Activated CD8-positive, alpha-beta memory T cell treated with anti-CD3 and anti-CD28 coated beads, Interleukin-2, amount 50 U/mL, for 1 hour (primary cell): Measurements from ENCODE around the gene DHX38.

Experiments
- DNase-seq: peaks from one replicate; pipeline ENCODE4 v3.0.0-alpha.2; 2020; ENCODE audit errors: extremely low read depth

DHX38 gene

GRCh38 chr16:72122308-72122707 is 28.7 kb downstream of the DHX38 start:
- no peak for DNase-seq

DNA sequence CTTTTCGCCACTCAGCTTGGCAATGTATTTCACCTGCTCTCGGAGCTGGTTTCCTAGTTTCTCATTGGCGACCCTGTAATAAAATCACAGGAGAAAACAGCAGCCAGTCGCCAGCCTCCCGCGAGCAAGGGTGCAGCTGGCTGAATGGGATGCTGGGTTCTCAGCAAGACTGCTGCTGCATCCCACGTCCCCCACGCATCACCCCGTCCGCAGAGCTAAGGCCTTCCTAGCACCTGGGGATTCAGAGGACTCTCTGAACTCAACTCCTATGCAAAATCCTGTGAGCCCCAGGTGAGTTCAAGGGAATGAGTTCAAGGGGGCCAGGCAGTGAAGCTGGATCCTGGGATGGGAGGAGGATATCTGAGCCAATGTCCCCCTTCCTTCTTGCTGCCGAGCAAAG is 29.3 kb downstream of the DHX38 start:
- DNase-seq, result no peak

GRCh38 chr16:72123426-72123825 is 29.8 kb downstream of the DHX38 start:
- DNase-seq, result no peak

GRCh38 chr16:72124148-72124547 is 30.5 kb downstream of the DHX38 start:
- no peak for DNase-seq

DNA sequence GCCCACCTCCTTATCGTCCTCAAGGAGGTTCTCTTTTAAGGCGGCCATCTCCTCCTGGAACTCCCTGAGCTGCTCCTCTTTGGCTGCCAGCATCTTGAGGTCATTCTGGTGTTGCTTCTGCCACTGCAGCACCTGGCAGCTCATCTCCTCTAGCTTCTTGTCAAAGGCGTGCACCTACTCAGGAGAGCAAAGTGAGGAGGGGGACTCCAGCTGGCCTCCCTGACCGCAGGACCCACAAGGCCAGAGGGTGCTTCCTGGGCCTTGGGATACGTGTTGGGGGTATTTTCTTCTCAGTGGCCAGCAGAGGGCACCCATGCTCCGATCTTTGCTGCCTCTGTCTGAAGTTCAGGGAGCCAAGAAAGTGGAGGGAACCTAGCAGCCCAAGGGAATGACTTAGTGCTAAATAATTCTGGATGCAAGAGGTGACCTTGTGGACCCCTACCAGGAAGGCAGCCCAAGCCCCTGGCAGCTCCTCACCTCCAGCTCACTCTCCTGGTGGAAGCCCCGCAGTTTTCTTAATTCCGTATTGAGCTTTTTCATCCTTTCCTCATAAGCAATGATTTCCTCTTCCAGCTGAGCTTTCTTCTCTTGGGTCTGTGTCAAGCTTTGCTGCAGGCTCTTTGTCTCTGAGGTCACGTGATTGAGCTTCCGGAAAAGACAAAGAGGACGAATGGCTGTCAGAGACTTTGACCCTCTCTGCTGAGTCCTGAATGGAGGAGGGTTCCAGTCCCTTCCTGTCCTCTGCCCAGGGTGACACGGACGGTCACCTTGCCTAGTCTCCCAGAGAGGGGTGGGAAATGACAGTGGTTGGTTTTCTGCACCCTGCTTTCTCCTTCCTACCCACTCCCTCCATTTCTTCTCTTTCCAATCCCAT is 31.4 kb downstream of the DHX38 start:
- DNase-seq, result no peak

GRCh38 chr16:72125635-72126428 is 32.2 kb downstream of the DHX38 start:
- DNase-seq, result no peak

GRCh38 chr16:72126429-72126765 is 32.8 kb downstream of the DHX38 start:
- DNase-seq, result no peak

- DNase-seq, result no peak
Measured at GRCh38 chr16:72128701-72129100, 35.1 kb downstream of the DHX38 start.

- DNase-seq, result no peak
Measured at GRCh38 chr16:72129976-72130656, 36.5 kb downstream of the DHX38 start.

GRCh38 chr16:72131036-72131435 is 37.4 kb downstream of the DHX38 start:
- DNase-seq, result no peak

DNA sequence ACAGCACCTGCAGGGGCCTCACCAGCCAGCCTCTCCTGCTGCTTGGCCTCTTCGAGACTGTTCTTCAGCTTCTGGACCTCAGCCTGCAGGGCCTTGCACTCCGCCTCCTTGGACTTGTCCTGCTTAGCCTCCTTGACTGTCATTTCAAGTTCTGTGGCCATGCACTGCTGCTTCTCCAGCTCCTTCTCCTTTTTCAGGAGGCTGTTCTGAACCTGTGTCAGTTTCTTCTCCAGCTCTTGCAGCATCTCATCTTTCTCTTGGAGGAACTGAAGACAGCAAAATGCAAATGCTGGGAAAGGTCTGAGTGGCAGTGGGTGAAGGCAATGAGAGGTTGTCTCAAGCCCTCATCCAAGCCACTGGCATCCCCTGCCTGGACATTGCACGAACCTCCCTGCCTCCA is 39.1 kb downstream of the DHX38 start:
- no peak for DNase-seq

GRCh38 chr16:72134507-72134906 is 40.9 kb downstream of the DHX38 start:
- no peak for DNase-seq

DNA sequence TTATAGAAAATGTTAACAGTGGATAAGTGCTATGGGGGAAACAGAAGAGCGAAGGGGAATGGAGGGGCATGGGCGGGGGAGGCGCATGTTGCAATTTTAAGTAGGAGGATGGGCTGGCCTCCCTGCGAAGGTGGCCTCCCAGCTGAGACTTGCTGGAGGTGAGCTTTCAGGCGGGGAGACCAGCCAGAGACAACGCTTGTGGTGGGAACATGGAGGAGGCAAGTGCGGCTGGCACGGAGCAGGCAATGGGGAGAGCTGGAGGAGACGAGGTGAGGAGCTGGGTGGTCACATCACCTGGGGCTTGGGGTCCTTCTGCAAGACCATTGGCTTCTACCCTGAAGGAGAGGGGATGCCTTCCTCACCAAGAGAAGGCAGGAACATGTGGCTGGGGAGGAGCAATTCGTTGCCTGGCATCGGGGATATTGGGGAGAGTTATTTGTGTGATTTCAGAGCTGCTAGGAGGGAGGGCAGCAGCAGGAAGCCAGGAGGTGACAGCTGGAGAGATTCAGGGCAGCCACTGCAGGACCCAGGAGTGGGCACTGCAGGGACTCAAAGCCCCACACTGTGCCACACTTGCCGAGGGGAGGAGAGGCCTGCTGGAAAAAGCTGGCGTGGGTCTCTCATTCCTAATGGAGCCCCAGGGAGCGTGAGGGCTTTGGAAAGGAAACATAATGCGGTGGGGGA is 43.9 kb downstream of the DHX38 start:
- no peak for DNase-seq

DNA sequence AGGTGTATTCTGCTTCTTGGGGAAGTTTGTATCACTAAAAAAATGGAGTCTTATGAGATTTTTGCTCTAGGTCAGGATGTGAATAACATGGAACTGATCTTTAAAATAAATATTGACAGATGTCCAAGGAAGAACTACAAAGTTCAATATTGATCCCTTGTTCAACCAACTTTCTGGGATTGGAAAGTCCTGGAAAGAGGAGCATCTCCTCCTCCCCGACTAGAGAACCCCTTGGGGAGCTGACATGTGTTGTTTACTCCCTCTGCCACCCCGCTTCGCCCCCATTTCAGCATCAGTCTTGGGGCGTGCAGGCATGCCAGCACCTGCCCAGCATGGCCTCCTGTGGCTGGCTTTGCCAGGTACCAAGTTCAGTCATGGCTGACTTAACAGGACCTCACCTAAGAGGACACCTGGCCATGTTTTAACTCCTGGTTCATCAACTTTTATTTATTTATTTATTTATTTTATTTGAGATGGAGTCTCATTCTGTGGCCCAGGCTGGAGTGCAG is 44.5 kb downstream of the DHX38 start:
- no peak for DNase-seq

GRCh38 chr16:72139908-72140307 is 46.3 kb downstream of the DHX38 start:
- no peak for DNase-seq

DNA sequence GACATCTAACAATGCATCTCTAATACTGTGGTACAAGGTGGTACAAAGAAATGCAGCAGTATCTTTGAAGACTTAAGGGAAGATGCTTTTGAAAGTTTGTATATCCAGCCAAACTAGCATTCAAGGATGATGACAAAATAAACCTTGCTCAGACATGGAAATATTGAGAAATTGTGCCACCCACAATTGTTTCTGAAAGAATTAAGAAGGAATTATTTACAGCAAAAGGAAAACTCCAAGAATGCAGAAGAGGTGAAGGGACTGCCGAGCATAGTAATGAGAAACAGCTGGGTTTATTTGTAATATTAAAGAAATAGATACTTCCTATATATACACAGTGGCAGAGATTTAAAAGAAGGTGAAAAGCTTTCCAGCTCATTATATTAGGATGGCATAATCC is 48.8 kb downstream of the DHX38 start:
- DNase-seq, result no peak

DNA sequence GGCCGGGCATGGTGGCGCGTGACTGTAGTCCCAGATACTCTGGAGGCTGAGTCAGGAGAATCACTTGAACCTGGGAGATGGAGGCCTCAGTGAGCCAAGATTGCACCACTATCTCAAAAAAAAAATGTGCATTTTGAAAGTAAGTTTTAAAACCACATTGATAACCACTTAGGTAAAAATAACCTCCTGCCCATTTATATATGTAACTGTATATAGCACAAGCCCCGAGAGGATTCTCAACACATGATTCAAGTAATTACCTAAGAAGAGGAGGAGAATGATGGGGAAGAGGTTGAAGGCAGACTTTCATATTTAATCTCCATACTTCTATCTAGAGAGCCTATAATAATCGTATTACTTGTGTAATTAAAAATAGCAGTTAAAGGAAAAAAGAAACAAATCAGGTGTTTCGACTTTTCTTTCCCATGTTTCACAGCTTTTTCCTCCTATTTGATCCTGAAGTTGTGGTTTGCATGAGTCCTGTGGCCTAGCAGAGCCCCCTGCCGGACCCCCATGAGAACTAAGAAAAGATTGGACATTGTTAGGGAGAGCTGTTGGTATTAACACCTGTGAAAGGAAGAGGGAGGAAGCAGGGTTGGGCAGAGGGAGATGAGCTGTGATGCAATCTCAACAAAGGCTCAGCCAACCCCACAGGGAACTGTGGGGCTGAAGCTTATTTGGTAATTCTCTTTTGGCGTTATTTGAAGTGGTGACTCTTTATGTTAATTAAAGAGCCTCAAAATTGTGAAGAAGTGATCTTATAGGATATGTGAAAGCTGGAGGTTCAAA is 56.2 kb downstream of the DHX38 start:
- DNase-seq, result no peak

GRCh38 chr16:72159386-72159785 is 65.7 kb downstream of the DHX38 start:
- no peak for DNase-seq

- no peak for DNase-seq
Measured at GRCh38 chr16:72159801-72160200, 66.2 kb downstream of the DHX38 start.

DNA sequence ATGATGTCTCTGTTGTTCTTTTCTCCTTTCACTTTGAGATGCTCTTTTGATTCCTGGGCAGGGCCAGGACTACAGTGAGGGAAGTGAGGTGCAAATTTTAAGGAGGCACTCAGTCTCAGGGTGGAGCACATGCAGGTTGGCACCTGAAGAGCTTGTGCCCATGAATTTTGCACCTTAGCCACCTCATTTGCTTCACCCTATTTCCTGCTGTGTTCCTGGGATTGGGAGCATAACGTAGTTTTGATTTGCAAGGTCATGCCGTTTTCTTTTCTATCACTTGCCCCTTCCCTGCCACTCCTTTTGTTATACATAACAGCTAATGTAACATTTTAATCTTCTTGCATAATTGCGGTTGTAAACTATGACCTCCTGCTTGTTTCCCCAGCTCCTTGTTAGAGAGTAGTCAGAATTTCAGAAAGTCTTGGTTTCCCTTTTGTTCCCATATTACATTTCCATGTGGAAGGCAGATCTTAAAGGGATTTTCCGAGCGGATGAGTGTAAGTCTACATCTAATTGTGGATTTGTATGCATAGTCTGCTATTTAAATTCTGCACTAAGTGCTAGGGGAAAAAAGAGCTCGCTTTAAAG is 68.6 kb downstream of the DHX38 start:
- no peak for DNase-seq
